H9 (cell line): ENCODE data around the gene ARSJ. TPM values are rescaled to one million over a fixed set of nuclear protein-coding genes. Genes with fewer than 3 reads are reported as not detected.
"Not testable (repeated sequence)": the region's sequence is repeated elsewhere in the genome, so short reads cannot be mapped to it uniquely, and the experiment has no call there.

Experiments used
- DNase-seq: peaks from one replicate; pipeline ENCODE4 v3.0.0-alpha.2; 2017
- H2AFZ ChIP-seq: one replicate; pipeline ENCODE4 v1.6.1; 2013; ENCODE audit warnings: mild to moderate bottlenecking, low read length, control low read depth, moderate library complexity
- H2AK5ac ChIP-seq: 2 replicates; pipeline ENCODE4 v1.6.1; 2013; ENCODE audit warnings: low read length, control low read depth, mixed read lengths; ENCODE audit not compliant: insufficient read length
- H2BK120ac ChIP-seq: one replicate; pipeline ENCODE4 v1.6.1; 2013; ENCODE audit warnings: low read depth, mild to moderate bottlenecking, low read length, control low read depth, inconsistent platforms; ENCODE audit not compliant: poor library complexity, severe bottlenecking
- H2BK12ac ChIP-seq: 2 replicates; pipeline ENCODE4 v1.6.1; 2013; ENCODE audit warnings: low read length, control low read depth, mixed read lengths, low read depth; ENCODE audit not compliant: insufficient read length
- H2BK15ac ChIP-seq: 2 replicates; pipeline ENCODE4 v1.6.1; 2013; ENCODE audit warnings: low read depth, low read length, control low read depth
- H2BK20ac ChIP-seq: one replicate; pipeline ENCODE4 v1.6.1; 2013; ENCODE audit warnings: low read depth, mild to moderate bottlenecking, low read length, control low read depth, inconsistent platforms; ENCODE audit not compliant: poor library complexity, severe bottlenecking
- H2BK5ac ChIP-seq: 2 replicates; pipeline ENCODE4 v1.6.1; 2013; ENCODE audit warnings: low read length, control low read depth, mixed read lengths; ENCODE audit not compliant: insufficient read length
- H3K14ac ChIP-seq: 2 replicates; pipeline ENCODE4 v1.6.1; 2013; ENCODE audit warnings: low read length, control low read depth; ENCODE audit not compliant: insufficient read depth
- H3K18ac ChIP-seq: 2 replicates; pipeline ENCODE4 v1.6.1; 2013; ENCODE audit warnings: low read depth, mild to moderate bottlenecking, mixed read lengths, low read length, control low read depth; ENCODE audit not compliant: insufficient read length
- H3K23ac ChIP-seq: 2 replicates; pipeline ENCODE4 v1.6.1; 2013; ENCODE audit warnings: low read length, control low read depth, mixed read lengths, low read depth; ENCODE audit not compliant: insufficient read length
- H3K23me2 ChIP-seq: 2 replicates; pipeline ENCODE4 v1.6.1; 2013; ENCODE audit warnings: low read depth, mild to moderate bottlenecking, mixed read lengths, low read length, control low read depth; ENCODE audit not compliant: insufficient read length, poor library complexity, severe bottlenecking
- H3K27ac ChIP-seq: 2 replicates; pipeline ENCODE4 v1.5.1; 2013; ENCODE audit warnings: low read length, control low read depth, mixed read lengths, low read depth; ENCODE audit not compliant: insufficient read length
- H3K27me3 ChIP-seq: 2 replicates; pipeline ENCODE4 v1.6.1; 2013; ENCODE audit warnings: low read length, control low read depth, inconsistent platforms; ENCODE audit not compliant: insufficient read depth
- H3K4ac ChIP-seq: 2 replicates; pipeline ENCODE4 v1.6.1; 2013; ENCODE audit warnings: low read depth, mild to moderate bottlenecking, control low read depth, inconsistent platforms, low read length, moderate library complexity
- H3K4me1 ChIP-seq: 2 replicates; pipeline ENCODE4 v1.6.1; 2013; ENCODE audit warnings: low read length, control low read depth, inconsistent platforms; ENCODE audit not compliant: insufficient read depth
- H3K4me2 ChIP-seq: 2 replicates; pipeline ENCODE4 v1.6.1; 2013; ENCODE audit warnings: low read length, control low read depth, mixed read lengths; ENCODE audit not compliant: insufficient read length, insufficient read depth
- H3K56ac ChIP-seq: 2 replicates; pipeline ENCODE4 v1.6.1; 2013; ENCODE audit warnings: low read depth, mild to moderate bottlenecking, mixed read lengths, low read length, control low read depth; ENCODE audit not compliant: insufficient read length
- H3K79me1 ChIP-seq: 2 replicates; pipeline ENCODE4 v1.6.1; 2013; ENCODE audit warnings: low read depth, mild to moderate bottlenecking, moderate library complexity, low read length, control low read depth, inconsistent platforms; ENCODE audit not compliant: insufficient read depth, poor library complexity, severe bottlenecking
- H3K79me2 ChIP-seq: 2 replicates; pipeline ENCODE4 v1.6.1; 2013; ENCODE audit warnings: low read length, control low read depth, inconsistent platforms; ENCODE audit not compliant: insufficient read depth
- H3K9ac ChIP-seq: 2 replicates; pipeline ENCODE4 v1.6.1; 2013; ENCODE audit warnings: low read length, control low read depth, mixed read lengths; ENCODE audit not compliant: insufficient read length; ENCODE audit errors: extremely low read depth
- H3K9me3 ChIP-seq: one replicate; pipeline ENCODE4 v1.6.1; 2013; ENCODE audit warnings: low read depth, low read length, inconsistent platforms; ENCODE audit not compliant: control insufficient read depth
- H3T11ph ChIP-seq: one replicate; pipeline ENCODE4 v1.6.1; 2013; ENCODE audit warnings: mild to moderate bottlenecking, low read length, control low read depth, inconsistent platforms
- H4K20me1 ChIP-seq: one replicate; pipeline ENCODE4 v1.6.1; 2013; ENCODE audit not compliant: control insufficient read depth, insufficient read length, insufficient read depth
- H4K5ac ChIP-seq: 2 replicates; pipeline ENCODE4 v1.6.1; 2013; ENCODE audit warnings: low read depth, mild to moderate bottlenecking, mixed read lengths, low read length, control low read depth; ENCODE audit not compliant: insufficient read length
- H4K8ac ChIP-seq: replicated peaks from 2 replicates; pipeline ENCODE4 v1.6.1; 2013; ENCODE audit warnings: low read length, control low read depth, mixed read lengths, low read depth; ENCODE audit not compliant: insufficient read length
- H4K91ac ChIP-seq: 2 replicates; pipeline ENCODE4 v1.6.1; 2013; ENCODE audit warnings: low read depth, mild to moderate bottlenecking, moderate library complexity, mixed read lengths, low read length, control low read depth; ENCODE audit not compliant: insufficient read length
- H3K27ac Mint-ChIP-seq, 3 experiments: 2 replicates in 2 of 3; 3 replicates in 1 of 3; pipeline ENCODE4 v1.8.0; 2020 to 2021; ENCODE audit warnings: mixed read lengths in 3 of 3, mild to moderate bottlenecking in 1 of 3, moderate library complexity in 1 of 3
- H3K27me3 Mint-ChIP-seq: 2 replicates; pipeline ENCODE4 v1.8.0; 2021; ENCODE audit warnings: low read depth, mild to moderate bottlenecking, moderate library complexity, mixed read lengths
- H3K36me3 Mint-ChIP-seq, 3 experiments: 2 replicates in 2 of 3; 3 replicates in 1 of 3; pipeline ENCODE4 v1.8.0; 2020 to 2021; ENCODE audit warnings: low read depth in 3 of 3, mixed read lengths in 3 of 3; ENCODE audit not compliant: insufficient read depth in 1 of 3
- H3K4me1 Mint-ChIP-seq, 2 experiments: 2 replicates each; pipeline ENCODE4 v1.8.0; 2020; ENCODE audit warnings: mixed read lengths in 2 of 2
- H3K4me3 Mint-ChIP-seq, 2 experiments: 2 replicates in 1 of 2; 3 replicates in 1 of 2; pipeline ENCODE4 v1.8.0; 2020 to 2021; ENCODE audit warnings: mild to moderate bottlenecking in 2 of 2, mixed read lengths in 2 of 2, moderate library complexity in 1 of 2
- H3K9me3 Mint-ChIP-seq, 2 experiments: 2 replicates in 1 of 2; 3 replicates in 1 of 2; pipeline ENCODE4 v1.8.0; 2020; ENCODE audit warnings: mild to moderate bottlenecking in 2 of 2, mixed read lengths in 2 of 2, moderate library complexity in 1 of 2
- WGBS: extraction: QIAGEN DNeasy Blood & Tissue Kit; methylation state at CpG from one replicate; pipeline ENCODE4 v1.1.7; 2013; ENCODE audit warnings: missing lambda C conversion rate, low lambda C conversion rate, mixed read lengths; ENCODE audit not compliant: insufficient read length; ENCODE audit errors: extremely low coverage; 5-methylcytosine and 5-hydroxymethylcytosine counted together
- total RNA-seq: library from RNA; stranded (reverse); gene quantifications from 2 replicates; pipeline ENCODE4 v1.2.1, GENCODE V29; 2021
- TF ChIP-seq, protein P1 (sequence below): fragments of 200-600 bp; sonication (generic); conservative IDR thresholded peaks from 3 replicates; pipeline ENCODE4 v1.8.0; 2021; ENCODE audit warnings: antibody characterized with exemption, mild to moderate bottlenecking

Gene ARSJ
- total RNA-seq, 1 experiment from 2014 or later: 1.1 TPM

DNA sequence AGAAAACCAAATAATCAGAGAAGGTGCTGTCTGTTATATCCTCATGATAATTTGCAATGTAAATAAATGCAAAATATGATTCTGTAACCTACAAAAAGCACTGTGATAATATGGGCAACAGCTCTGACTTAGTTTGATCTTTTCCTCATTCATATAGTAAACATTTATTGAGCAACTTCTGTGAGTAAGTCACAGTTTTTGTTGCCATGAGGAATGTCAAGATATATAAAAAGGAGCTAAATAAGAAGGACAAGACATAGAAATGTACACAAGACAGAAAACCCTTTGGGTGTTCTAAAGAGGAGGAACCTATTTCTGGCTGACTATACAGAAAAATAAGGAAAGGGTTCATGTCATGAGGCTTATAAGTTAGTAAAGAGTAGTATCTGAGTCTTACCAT is 44.3 kb downstream of the ARSJ start:
- H3K27me3 Mint-ChIP-seq: no peaks in the 10 kb centered on the region
- no peak overlapping the region for H2BK5ac ChIP-seq
- H3K18ac ChIP-seq: no peak overlapping the region
- peaks cover 0 to under 1% of the 10 kb centered on the region in 2 experiments; a peak in 2 of 5 replicates for H3K9me3 Mint-ChIP-seq
- no peaks in the 10 kb centered on the region for H3K4me1 Mint-ChIP-seq
- H3K79me2 ChIP-seq: no peaks in the 10 kb centered on the region
- H2BK20ac ChIP-seq: no peak overlapping the region
- H2BK15ac ChIP-seq: no peak overlapping the region
- no peaks in the 10 kb centered on the region for H3K27me3 ChIP-seq
- no peak overlapping the region for H3T11ph ChIP-seq
- no peaks in the 10 kb centered on the region for H3K36me3 Mint-ChIP-seq
- H3K23me2 ChIP-seq: no peaks in the 10 kb centered on the region
- no peak overlapping the region for H3K14ac ChIP-seq
- H3K56ac ChIP-seq: no peak overlapping the region
- H3K4me2 ChIP-seq: no peak overlapping the region
- H4K5ac ChIP-seq: no peak overlapping the region
- no peak overlapping the region for H3K23ac ChIP-seq
- no peak overlapping the region for H3K27ac ChIP-seq
- H2BK12ac ChIP-seq: no peak overlapping the region
- H3K9ac ChIP-seq: no peak overlapping the region
- H3K9me3 ChIP-seq: no peaks in the 10 kb centered on the region
- DNase-seq: no peak
- no peak overlapping the region for H2AK5ac ChIP-seq
- H3K4me3 Mint-ChIP-seq: no peak overlapping the region
- H4K20me1 ChIP-seq: no peaks in the 10 kb centered on the region
- TF ChIP-seq, protein P1, sequence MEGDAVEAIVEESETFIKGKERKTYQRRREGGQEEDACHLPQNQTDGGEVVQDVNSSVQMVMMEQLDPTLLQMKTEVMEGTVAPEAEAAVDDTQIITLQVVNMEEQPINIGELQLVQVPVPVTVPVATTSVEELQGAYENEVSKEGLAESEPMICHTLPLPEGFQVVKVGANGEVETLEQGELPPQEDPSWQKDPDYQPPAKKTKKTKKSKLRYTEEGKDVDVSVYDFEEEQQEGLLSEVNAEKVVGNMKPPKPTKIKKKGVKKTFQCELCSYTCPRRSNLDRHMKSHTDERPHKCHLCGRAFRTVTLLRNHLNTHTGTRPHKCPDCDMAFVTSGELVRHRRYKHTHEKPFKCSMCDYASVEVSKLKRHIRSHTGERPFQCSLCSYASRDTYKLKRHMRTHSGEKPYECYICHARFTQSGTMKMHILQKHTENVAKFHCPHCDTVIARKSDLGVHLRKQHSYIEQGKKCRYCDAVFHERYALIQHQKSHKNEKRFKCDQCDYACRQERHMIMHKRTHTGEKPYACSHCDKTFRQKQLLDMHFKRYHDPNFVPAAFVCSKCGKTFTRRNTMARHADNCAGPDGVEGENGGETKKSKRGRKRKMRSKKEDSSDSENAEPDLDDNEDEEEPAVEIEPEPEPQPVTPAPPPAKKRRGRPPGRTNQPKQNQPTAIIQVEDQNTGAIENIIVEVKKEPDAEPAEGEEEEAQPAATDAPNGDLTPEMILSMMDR: no peak
- H3K4ac ChIP-seq: no peak overlapping the region
- H2AFZ ChIP-seq: no peak overlapping the region
- no peak overlapping the region for H2BK120ac ChIP-seq
- no peak overlapping the region for H3K27ac Mint-ChIP-seq
- H4K8ac ChIP-seq: no peak overlapping the region
- no peaks in the 10 kb centered on the region for H3K79me1 ChIP-seq
- H3K4me1 ChIP-seq: no peaks in the 10 kb centered on the region
- no peak overlapping the region for H4K91ac ChIP-seq

DNA sequence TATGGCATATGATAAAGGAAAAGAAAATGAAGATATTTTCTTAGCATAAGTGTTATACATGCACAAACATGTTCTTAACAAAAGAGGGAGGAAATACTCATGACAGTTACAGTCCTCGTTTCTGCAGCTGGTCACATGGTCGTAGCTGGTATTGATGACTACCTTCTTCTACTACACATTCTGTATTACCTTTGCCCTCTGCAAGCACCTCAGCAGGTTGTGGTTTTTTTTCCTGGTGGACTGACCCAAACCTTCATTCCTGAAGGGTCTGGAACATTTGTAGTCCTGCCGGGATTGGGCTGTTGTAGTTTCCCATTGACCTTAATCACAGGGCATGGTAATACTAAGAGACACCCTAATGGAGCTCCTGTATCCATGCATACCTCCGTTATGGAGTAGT is 54.7 kb downstream of the ARSJ start:
- H3K14ac ChIP-seq, H4K20me1 ChIP-seq, H2BK15ac ChIP-seq, H3K23me2 ChIP-seq, H3K27me3 Mint-ChIP-seq, H3K9me3 ChIP-seq, H4K5ac ChIP-seq, H2AK5ac ChIP-seq, H3K4me2 ChIP-seq, DNase-seq, H3K79me2 ChIP-seq, H3K27me3 ChIP-seq, H3K9me3 Mint-ChIP-seq, H3K27ac Mint-ChIP-seq, H4K8ac ChIP-seq, H3K23ac ChIP-seq, H2BK12ac ChIP-seq, H3K4ac ChIP-seq, H2BK120ac ChIP-seq, H3T11ph ChIP-seq, H3K36me3 Mint-ChIP-seq, H3K56ac ChIP-seq, H3K18ac ChIP-seq, H3K27ac ChIP-seq, H2BK20ac ChIP-seq, H4K91ac ChIP-seq, H2BK5ac ChIP-seq, H3K79me1 ChIP-seq, H3K4me1 ChIP-seq, H2AFZ ChIP-seq, H3K4me1 Mint-ChIP-seq, H3K4me3 Mint-ChIP-seq, H3K9ac ChIP-seq: not testable (repeated sequence)
- no CpG with 5 or more reads among the region's 4 CpGs for WGBS
